ENCODE results near the gene PRSS57.

- TF ChIP-seq POLR2A (IDR thresholded peaks at IDR 0.05; ENCODE audit: low read length) (peak; percentile 60), GATA1 (IDR thresholded peaks at IDR 0.05; ENCODE audit: low read depth, low read length) (no peak)
These were observed 32.1 kb downstream of the PRSS57 start, which contains the start of gene RNF126 for GRCh38 chr19:662962-663681.

Measured in erythroblast (primary cell).